Measurements from ENCODE around the gene MTARC2.
"Not testable (repeated sequence)": the region's sequence is repeated elsewhere in the genome, so short reads cannot be mapped to it uniquely, and the experiment has no call there.

The MTARC2 gene

DNA sequence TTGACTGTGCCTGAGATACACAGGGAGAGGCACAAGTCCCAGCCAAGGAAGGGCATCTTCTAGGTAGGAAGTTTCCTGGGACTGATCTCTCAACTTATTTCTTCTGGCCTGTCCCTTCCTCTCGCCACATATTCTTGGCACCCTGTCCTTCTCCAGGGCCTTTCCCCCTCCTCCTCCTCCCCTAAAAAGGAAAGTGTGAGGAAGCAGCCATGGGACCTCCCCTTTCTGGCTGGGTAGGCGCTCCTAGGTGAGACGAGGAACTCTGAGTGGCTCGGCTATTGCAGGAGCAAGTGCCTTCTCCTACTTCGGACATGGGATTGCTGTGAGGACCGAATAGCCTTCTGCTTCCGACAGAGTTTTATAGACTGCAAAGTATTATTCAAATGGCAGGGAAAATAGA is 15.5 kb upstream of the MTARC2 start:
- no peak for DNase-seq (ENCODE audit: low read depth)

DNA sequence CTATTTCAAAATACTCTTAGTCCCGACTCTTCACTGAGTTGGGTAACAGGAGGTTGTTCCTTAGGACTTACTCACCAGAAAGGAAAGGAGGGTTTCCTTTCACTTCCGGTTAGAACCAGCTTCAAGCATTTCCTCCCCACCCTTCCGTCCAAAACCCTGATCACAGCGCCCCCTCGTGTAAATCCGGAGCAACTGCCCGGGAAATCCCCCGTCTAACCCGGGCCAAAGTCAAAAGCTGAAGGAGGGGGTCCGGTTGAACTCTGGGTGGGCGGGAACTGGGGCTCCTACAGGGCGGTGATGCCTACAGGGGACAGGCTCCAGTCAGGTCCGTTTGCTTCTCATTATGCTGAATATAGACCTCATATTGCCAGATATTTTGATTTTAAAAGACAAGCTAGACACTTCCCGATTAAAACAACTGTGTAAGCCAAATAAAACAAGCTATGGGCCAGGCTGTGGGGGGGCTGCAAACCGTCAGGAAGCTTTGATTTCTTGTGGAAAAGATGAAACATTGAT is 15.0 kb upstream of the MTARC2 start:
- peak; percentile 94 for DNase-seq (ENCODE audit: low read depth)

DNA sequence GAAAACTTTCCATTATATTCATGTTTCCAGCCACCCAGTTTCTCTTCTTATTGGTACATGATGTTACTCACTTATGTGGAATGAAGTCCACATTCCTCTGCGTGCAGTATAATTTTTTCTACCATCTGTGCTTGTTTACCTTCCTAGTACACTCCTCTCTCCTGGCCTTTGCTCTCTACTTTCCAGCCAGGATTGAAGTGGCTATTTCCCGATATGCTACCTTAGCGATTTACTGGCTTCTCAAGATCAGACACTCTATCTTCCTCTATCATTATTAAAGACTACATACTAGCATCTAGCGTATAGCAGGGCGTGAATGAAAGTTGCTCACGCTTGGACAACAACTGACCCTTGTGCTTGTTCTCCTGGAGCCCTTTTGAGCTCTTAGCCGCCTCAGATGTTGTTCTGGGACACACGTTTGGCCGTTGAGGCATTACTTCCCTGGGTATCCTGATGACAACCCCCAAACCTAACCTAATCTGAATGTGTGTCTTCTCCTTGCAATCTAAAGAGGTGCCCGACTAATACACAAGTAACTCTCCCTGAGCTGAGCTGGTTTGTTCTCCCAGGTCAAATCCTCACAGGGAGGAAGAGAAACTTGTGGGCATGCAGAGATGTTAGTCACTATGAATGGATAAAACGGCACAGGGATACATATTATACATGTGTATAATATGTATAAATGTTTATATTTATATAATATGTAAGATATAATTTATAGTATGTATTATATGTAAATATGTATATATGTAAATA is 13.4 kb upstream of the MTARC2 start:
- peak; percentile 63 for DNase-seq (ENCODE audit: low read depth)

DNA sequence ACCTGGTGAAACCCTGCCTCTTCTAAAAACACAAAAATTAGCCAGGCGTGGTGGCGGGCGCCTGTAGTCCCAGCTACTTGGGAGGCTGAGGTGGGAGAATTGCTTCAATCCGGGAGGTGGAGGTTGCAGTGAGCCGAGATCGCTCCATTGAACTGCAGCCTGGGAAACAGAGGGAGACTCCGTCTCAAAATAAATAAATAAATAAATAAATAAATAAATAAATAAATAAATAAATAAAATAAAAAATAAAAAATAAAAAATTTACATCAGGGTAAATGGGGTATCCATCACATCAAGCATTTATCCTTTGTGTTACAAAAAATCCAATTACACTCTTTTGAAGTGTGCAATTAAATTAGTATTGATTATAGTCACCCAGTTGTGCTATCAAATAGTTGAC is 11.8 kb upstream of the MTARC2 start:
- not testable (repeated sequence) for DNase-seq (ENCODE audit: low read depth)

DNA sequence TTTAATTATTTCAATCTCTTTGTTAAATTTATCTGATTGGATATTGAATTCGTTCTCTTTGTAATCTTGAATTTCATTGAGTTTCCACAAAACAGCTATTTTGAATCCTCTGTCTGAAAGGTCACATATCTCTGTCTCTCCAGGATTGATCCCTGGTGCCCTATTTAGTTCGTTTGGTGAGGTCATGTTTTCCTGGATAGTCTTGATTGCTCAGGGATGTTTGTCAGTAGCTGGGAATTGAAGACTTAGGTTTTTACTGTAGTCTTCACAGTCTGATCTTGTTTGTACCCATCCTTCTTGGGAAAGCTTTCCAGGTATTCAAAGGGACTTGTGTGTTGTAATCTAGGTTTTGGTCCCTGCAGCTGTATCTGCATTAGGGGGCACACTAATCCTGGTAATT is 6.8 kb upstream of the MTARC2 start:
- no peak for DNase-seq (ENCODE audit: low read depth)

DNA sequence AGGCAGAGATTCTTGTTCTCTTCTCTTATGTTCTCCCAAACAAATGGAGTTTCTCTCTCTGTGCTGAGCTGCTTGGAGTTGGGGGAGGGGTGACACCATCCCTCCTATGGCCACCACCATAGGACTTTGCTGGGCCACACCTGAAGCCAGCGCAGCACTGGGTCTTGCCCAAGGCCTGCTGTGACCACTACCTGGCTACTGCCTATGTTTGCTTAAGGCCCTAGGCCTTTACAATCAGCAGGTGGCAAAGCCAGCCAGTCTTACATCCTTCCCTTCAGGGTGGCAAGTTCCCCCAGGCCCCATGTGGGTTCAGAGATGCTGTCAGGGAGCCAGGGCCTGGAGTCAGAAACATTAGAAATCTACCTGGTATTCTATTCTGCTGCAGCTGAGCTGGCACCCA is 6.3 kb upstream of the MTARC2 start:
- no peak for DNase-seq (ENCODE audit: low read depth)

DNA sequence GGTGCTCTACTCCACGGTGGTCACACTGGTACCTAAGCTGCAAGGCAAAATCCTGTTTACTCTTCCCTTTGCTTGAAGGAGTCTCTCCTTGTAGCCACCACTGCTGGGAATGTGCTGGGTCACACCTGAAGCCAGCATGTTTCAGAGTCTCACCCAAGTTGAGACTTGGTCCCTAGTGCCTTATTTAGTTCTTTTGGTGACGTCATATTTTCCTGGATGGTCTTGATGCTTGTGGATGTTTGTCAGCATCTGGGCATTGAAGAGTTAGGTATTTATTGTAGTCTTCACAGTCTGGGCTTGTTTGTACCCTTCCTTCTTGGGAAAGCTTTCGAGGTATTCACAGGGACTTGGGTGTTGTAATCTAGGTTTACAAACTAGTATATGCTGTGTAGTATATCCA is 5.6 kb upstream of the MTARC2 start:
- no peak for DNase-seq (ENCODE audit: low read depth)

DNA sequence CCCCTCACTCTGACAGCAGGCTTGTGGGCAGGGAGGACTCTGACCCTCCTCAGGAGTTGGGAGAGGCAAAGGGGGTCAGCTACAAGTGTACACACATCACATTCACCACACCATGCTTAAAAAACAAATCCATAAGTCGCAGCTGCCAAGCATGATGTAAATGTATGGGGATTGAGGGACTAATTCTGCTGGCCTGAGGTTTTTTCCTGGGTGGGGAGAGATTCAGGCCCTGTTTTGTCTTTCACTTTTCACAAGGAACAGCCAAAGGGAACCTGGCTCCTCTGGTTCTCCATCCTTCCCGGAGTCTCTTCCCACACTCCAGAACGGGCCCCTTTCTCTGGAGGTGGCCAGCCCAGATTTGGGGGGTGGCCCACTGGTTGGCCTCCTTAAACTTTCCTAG is 1.3 kb upstream of the MTARC2 start:
- DNase-seq (ENCODE audit: low read depth): no peak

DNA sequence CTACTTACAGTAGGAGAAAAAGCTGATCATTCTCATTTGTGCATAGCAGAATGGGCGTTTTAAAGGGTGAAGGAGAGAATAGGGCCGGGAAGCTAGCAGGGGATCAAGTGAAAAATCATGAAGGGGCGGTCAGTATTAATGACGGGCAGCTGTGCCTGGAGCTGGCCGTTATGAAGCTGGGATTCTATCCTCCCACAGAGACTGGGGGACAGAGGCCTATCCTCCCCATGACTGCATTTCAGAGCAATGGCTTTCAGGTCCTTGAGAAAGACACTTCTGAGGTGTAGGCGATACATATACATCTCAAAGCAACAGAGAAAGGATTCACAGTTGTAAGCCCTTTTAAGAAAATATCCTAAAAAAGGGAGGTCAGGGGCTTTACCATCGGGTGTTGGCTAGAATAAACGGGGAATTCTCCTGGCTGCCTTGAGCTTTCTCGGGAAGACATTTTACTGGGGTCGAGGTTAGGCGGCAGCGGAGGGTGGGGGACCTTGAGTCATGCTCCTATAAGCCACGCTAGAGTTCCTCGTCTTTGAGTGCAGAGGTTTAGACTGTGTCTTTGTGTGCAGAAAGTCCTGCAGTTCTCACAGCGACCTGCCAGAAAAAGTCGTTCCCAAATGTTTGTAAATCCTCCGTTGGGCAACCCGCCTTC is 559 bp upstream of the MTARC2 start:
- no peak for DNase-seq (ENCODE audit: low read depth)

DNA sequence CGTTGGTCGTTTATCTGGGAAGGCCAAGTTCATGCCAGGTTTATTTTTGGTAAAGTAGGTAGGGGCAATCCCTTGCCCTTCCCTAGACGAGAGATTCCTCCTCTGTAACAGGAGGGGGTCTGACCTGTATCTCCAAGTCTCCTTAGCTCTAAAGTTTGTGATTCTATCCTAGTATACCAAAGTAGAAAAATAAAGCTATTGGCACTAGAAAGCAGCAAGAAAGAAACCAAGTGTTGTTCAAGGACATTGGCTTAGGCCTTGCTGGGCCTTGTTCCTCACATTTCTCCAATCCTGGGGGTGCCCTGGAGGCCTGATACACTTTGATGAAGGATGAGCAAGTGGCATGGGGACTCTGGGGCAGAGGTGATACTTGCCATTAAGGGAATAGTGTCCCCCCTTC is 814 bp downstream of the MTARC2 start:
- DNase-seq (ENCODE audit: low read depth): no peak

DNA sequence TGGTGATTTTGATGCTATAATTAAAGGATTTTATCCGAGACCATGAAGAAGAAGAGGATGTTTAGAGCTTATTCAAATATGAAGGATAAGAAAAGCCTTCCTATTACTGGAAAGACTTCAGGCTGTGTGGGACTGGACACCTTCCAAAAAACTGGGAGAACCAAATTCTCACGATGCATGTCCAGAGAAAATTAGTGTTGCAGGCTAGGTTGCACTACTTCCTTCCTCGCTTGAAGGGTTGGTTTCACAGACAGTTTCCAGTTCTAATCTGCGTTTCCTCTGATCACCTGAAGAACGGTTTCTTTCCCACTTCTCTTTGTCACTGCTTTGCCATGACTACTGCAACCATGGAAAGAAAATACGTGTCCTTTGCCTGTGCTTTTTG is 2.0 kb downstream of the MTARC2 start:
- no peak for DNase-seq (ENCODE audit: low read depth)

DNA sequence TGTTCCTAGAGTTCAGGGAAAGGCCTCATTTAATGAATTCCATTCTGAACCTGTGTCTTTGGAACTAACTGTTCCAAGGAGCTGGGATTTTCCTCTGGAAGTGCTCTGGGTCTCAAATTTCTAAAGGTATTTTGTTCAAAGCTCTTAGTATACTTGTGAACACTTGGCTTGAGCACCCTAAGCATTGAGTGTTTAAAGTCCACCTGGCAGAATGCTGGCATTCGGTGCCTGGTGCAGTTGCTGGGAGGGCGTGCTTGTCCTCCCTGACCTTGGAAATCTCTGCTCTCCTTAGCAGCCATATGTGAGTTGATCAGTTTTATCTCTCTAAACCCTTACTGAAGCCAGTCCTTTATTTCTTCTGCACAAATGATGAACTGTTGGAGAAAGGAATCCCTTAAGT is 3.0 kb downstream of the MTARC2 start:
- DNase-seq (ENCODE audit: low read depth): no peak

DNA sequence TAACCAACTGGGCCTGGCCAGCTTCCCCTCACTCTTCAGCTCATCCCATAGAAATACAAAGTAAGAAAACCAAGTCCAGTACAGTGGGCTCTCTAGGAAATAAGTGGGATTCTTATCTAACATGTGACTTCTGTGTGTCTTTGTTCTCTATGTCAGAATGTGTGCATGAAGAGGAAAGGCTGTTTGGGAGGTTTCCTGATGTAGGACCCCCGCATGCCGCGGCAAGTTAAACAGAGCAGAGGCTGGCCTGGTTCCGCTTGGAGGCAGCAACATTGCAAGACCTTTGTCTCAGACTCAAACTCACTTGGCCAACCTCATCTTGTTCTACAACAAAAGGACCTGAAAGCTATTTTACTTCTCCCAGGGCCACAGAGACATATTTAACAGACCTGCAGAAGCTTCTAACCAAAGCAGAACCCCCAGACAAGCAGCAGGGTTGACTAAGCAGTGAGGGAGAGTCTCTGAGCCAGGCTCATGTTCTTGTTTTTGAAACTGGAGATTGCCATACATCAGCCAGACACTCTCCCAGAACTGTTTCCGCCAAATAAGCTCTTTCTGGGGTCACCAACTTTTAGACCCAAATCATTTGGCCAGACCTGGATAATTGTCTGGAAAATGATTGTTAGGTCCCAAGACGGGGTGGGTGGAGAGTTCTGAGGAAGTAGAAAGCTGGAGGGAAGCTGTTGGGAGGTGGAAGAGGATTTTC is 6.2 kb downstream of the MTARC2 start:
- DNase-seq (ENCODE audit: low read depth): no peak

DNA sequence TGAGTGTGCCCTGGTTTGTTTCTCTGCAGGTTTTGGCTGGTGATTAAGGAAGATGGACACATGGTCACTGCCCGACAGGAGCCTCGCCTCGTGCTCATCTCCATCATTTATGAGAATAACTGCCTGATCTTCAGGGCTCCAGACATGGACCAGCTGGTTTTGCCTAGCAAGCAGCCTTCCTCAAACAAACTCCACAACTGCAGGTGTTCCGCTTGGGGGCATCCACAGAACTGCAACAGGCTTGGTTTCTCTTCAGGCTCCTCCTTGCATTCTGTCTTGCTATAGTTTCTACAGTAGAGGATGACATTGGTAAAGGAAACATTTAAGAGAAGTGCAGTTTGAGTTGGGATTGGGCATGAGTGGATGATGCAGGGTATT is 6.8 kb downstream of the MTARC2 start:
- DNase-seq (ENCODE audit: low read depth): no peak

DNA sequence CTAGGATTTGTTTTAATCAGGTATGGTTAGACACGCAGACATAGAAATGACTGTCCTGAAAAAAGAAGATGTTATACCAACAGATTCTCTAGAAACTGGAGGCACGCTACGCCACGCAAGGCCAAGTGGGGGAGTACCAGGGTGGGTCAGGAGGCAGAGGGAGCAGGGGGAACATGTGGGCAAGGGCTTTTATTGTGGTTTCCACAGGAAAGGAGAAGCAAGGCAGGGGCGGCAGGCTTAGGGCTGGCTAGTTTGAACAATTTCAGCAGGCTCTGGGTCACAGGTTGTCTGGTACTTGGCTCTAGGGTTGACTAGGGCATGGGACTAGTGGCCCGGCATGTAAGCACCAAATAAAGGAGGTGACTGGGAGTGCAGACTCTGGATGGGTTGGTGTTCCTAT is 7.2 kb downstream of the MTARC2 start:
- no peak for DNase-seq (ENCODE audit: low read depth)

DNA sequence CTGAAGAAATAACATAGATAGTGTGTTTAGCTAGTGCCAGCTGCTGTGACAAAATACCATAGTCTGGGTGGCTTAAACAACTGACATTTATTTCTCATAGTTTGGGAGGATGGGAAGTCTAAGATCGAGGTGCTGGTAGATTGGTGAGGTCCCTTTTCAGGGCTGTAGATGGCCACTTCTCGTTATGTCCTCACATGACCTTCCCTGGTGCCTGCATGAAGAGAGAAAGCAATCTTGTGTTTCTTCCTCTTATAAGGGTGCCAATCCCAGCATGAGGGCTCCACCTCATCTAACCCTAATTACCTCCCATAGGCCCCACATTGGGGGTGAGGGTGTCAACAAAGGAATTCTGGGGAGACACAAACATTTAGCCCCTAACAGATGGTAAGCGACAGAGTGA is 9.3 kb downstream of the MTARC2 start:
- DNase-seq (ENCODE audit: low read depth): no peak

DNA sequence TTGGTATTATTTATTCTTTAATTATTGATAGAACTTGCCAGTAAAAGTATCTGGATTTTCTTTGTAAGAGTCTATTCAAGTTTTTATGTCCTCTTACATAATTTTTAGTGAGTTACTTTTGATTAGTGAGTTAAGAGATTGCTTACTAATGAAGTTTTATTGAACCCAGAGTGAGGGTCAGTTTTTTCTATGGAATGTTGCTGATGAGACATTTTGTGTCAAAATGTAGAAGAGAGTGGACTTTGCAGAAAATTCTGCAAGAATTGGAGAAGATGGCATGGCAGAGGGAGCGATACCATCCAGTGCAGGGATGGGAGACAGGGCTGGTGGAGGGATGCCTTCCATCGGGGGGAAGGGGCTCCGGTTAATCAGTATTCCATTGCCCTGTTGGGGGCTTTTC is 11.0 kb downstream of the MTARC2 start:
- DNase-seq (ENCODE audit: low read depth): no peak

DNA sequence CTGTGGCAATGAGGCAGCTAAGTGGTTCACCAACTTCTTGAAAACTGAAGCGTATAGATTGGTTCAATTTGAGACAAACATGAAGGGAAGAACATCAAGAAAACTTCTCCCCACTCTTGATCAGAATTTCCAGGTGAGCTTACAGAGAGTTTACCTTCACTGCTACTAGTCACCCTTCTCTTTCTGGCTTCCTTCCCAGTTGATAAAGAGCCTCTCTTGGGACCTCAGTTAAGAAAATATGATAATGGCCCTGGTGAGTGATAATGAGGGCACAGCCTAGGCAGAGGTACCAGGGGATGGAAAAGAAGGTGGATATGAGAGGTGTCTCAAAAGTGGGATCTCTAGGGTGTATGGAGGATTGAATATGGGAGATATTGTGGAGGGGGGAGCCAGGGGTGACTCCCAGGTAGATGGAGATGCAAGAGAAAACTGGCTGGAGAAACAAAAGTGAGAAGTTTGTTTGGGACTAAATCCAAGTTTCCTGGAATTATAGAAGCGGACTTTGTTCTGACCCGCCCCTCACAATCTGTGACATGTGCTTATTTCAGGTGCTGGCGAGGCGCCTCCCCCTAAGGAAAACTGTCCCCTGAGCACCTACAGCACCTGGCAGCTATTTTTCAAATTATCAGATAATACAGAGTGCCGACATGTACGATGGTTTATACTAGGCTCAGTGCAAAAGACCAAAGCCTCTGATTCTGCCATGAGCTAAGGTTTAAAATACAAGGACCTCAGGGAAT is 13.7 kb downstream of the MTARC2 start:
- no peak for DNase-seq (ENCODE audit: low read depth)

DNA sequence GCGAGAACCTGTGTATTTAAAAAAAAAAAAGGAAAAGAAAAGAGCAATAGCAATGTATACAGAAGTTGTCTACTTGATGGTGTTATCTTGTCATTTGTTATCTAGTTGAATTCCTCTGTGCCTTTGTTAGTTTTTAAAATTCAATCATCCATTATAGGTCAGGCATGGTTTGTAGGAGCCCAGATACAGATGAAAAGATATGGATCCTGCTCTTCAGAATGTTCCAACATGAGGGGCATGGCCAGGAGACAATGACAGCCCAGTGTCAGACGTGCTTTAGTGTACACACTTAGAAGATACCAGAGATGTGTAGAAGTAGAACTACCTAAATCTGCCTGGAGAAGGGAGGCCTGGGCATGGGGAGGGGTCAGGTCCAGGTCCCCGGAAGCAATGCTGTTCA is 16.6 kb downstream of the MTARC2 start:
- no peak for DNase-seq (ENCODE audit: low read depth)

DNA sequence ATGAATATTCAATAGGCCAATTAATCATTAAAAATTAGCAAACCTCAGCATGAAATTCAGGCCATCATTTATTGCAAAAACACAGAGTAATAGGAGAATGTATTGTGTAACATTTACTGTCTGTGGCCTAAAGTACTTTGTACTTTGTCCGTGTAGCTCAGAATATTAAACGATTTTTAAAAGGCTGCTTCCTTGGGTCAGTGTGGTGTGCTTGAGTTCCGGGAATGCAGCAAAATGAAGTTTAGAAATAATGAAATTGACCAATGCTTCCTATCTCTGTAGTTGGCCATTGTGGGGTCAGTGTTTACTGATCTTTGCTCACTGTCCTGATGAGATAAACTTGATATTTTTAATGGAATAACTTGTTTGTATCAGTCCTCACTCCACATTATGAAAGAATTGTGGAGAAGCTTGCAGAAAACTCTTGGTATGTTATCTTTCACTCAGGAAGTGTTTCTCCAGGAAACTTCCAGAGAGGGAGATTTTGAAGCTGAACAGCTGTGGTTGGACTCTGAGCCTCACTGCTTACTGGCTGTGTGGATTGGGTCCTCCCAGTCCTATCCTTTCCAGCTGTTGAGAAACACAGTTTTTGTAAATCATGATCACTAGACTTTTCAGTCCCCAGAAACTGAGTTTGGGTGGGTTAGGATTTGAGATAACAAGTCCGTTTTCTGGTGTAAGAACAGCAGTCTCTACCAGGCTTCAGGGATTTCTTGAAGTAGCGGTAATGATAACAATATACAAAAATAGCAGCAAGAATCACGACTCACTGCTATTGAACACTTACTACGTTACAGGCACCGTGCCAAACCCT is 19.4 kb downstream of the MTARC2 start:
- peak; percentile 21 for DNase-seq (ENCODE audit: low read depth)

DNA sequence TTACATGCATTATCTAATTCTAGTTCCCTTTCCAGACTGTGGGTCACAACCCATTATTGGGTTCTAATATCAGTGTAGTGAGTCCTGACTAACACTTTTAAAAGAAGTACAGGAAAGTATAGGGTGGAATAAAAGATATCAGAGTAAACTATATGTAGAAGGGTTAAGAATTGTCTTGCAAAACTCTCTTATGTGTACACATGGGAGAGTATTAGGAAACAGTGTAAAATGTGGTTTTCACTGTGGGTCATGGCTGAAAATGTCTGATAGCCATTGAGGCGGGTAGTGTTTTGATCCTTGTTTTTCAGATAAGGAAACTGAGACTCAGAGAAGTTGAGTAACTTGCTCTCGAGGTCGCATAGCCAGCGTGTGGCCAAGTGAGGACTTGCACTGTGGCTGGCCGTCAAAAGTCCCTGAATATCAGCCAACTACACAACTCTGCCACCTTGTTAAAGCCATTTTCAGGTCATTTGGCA is 20.0 kb downstream of the MTARC2 start:
- no peak for DNase-seq (ENCODE audit: low read depth)

DNA sequence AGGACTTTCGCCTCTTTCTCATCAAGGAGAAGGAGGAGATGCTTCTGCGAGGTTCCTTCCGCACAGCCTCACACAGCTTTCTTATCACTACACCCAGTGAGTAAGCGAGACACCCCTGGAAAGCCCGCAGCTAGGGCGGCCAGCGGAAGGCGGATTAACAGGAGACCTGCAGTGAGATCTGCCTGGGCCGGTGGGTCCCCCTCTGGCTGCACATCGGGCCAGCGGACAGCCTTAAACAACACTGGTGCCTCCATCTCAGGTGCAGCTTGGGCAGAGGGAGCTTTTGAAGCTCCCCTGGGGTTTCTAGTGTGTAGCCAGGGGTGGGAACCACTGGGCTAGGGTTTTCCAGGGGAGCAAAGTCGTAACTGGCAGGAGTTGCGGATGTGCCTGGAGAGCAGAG is 21.1 kb downstream of the MTARC2 start:
- DNase-seq (ENCODE audit: low read depth): no peak

All from fibroblast of gingiva (primary cell).